Measurements from ENCODE around the gene CRK.

Gene CRK

GRCh38 chr17:1455797-1456599 is at the start of gene CRK:
CRK (minus strand) TSS chr17:1456232; CDS start chr17:1456117, 115 bp downstream.
- DNase-seq: peak; percentile 99

- DNase-seq: no peak
These were observed 49.6 kb upstream of the CRK start for GRCh38 chr17:1505586-1505985.

- DNase-seq: no peak
These were observed 48.8 kb upstream of the CRK start for GRCh38 chr17:1504866-1505265.

- DNase-seq: no peak
These were observed 47.7 kb upstream of the CRK start for GRCh38 chr17:1503699-1504098.

GRCh38 chr17:1498869-1499268 is 42.8 kb upstream of the CRK start:
- no peak for DNase-seq

- no peak for DNase-seq
These were observed 42.2 kb upstream of the CRK start for GRCh38 chr17:1498233-1498632.

DNA sequence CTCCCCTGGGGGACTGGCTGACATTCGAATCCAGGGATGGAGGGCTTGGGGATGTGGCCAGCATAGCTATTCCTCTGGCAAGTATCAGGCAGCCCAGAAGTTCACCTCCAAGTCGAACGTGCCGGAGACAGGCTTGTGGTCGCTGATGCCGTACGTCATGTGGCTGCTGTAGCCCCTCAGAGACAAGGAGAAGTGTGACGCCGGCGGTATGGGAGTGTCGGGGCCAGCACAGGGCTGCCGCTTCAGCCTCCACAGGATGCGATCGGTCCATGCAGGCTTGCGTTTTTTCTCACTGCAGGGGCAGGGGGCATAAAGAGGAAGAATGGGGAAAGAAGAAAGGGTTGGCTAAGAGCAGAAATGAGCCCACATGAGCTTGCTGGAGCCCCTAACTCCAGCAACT is 41.8 kb upstream of the CRK start:
- DNase-seq: no peak

GRCh38 chr17:1496869-1497268 is 40.8 kb upstream of the CRK start:
- DNase-seq: no peak

GRCh38 chr17:1495265-1495989 is 39.4 kb upstream of the CRK start:
- DNase-seq: no peak

- DNase-seq: no peak
These were observed 38.8 kb upstream of the CRK start for GRCh38 chr17:1494736-1495253.

DNA sequence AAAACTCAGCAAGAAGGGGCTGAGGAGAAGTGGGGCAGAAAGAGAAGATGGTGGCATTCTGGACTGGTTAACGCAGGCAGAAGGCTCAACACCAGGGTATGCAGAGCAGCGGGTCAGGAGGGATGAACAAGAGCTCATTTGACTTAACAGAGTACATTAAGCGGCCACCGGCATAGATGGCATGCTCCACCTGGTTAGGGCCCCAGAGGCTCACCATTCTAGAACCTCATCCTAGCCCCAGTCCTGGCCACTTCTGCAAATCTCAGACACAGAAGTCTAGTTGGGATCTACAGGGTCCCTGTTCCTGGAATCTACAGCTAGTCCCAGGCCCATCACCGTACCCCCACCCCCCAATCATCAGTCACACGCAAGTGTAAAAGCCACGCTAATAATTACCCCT is 38.2 kb upstream of the CRK start:
- DNase-seq: no peak

GRCh38 chr17:1493291-1493980 is 37.4 kb upstream of the CRK start:
- no peak for DNase-seq

DNA sequence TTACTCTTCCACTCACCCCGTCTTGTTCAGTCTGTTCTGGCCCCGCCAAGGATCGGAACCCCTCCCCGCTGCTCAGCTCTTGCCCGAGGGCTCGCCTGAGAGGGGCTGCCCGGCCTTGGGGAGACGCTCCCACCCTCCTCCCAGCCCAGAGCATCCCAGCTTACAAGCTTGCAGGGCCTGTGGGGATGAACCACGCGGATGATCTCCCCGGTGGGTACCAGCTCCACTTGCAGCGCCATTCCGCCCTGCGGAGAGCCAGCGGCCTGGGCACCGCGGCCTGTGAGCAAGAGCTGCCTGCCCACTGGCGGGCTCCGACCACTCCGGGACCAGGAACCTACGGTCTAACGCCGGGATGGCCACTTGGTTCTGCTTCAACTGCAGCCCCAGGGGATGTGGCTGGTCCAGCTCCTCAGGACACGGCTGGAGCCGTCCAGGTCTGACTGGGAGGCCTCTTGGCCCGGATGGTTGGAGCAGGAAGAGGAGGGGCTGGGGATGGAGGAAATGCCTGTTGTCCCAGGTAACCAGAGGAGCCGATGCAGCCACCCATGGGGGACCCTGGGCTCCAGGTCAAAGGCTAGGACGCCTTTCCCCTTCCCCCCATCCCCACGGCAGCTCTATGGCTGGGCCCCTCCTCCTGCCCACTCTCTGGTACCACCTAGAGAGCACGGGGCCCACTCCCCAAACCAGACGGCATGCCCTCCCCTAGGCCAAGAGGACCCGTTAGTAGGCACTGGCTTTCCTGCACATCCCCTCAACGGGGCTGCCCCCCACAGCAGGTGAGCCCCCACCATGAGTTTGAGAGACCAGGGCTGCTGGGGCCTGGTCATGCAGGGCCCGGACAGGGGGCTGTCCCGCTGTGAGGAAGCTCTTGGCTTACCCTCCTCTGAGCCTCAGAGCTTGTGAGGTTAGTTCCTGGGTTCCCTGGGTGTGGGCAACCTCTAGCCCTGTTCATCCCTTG is 36.5 kb upstream of the CRK start, which contains the start of gene MYO1C:
TSS of gene MYO1C (minus strand) at position 438 of the 958 bp plus-strand sequence. CDS start at position 239, 199 bp downstream.
- no peak for DNase-seq

DNA sequence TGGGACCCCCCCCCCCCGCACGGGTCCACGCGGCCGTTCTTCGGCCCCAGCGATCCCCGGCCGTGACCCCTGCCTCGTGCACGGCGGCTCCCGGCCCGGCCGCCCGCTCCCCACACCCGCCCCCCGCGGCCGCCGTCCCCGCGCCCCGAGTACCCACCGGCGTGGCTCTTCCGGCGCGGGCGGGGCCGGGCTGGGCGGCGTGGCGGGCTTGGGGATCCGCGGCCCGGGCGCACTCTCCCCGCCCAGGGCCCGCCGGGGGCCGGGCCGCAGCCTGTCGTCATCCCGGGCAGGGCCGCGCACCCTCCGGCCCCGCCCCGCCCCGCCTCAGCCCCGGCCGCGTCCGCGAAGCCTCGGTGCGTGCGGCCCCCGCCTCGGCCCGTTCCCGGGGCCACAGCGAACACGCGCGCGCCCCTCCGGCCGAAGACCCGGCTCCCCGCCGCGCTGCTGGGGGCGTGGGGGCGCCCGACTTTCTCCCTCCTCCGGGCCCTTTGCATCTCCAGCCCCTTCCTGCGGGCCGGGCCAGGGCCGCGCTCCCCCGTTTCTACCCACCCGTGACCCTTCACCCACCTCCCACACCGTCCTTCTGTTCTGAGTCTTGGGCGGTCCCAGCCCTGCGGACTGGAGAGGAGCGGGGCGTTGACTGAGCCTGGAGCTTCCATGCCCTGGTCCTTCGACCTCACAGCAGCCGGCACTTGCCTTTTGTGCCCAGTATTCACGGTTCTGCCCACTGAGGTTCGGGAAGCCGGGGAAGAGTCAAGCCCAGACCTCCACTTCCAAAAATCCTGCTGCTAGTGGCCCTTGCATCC is 35.6 kb upstream of the CRK start:
- peak; percentile 64 for DNase-seq

DNA sequence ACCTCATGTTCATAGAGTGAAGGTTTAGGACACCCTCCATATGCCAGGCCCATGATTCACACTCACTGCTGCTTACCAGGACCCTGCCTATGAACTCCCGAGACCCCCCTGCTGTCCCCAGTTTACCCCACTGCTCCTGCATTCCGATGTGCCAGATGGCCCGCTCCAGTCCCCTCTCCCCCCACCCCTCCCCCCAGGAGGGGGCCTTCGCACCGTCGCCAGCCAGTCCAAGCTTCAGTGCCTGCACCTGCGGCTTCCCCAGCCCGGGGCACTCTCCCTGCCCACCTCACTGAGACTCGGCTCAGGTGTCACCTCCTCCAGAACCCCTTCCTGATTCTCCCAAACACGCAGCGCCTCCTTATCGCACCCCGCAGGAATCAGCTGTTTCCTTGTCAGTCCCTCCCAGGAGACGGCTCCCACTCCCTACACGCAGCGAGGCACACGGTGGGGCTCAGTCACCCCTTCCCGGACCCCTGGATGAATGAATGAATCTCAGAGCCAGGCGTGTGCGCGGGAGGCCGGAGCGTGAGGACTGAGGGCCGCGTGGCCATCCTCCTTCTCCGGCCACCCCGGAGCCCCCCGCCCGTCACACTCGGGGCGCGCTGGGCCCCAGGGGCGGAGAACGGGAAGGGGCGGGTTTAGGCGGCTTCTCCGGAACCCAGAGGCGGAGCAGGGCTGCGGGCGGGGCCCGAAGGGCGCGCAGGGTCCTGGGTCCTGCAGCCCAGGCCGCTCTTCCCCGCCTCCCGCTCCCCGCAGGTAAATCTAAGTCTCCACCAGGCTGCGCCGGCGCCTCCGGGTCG is 34.8 kb upstream of the CRK start:
- DNase-seq: peak; percentile 83

DNA sequence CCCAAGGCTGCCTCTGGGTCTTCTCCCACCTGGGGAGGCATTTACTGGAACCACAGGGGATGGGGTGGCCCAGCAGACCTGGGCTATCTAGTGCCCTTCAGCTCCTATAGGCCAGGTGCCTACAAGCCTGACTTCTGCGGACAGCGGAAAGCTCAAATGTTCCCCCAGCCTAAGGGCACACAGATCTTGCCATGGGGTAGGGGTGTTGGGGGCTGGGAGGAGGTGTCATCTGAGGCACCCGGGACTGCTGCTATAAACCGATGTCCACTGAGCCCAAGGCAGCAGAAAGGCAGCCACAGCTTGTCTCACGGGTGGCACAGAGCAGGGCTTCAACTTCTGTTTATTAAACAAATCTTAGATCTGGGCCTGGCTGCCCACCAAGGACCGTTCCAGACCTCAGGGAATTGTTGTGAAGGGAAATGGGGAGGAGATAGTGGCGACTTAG is 32.8 kb upstream of the CRK start:
- no peak for DNase-seq

GRCh38 chr17:1487939-1488825 is 32.1 kb upstream of the CRK start:
- peak; percentile 83 for DNase-seq

- DNase-seq: peak; percentile 88
These were observed 31.0 kb upstream of the CRK start for GRCh38 chr17:1486802-1487695.
